IMR-90 (cell line): Measurements from ENCODE around the gene UBASH3B. TPM values are rescaled to one million over a fixed set of nuclear protein-coding genes. Genes with fewer than 3 reads are reported as not detected.
A peak's percentile ranks its signal among the peaks of the same experiment; 100 is the strongest.

ENCODE experiments used
- ATAC-seq: fragments of 200-7000 bp; cut with Tn5 transposase; 2 replicates; pipeline ENCODE4 v1.9.1; 2020; ENCODE audit warnings: low read depth, mild to moderate bottlenecking, moderate library complexity
- BruUV-seq: library from RNA; stranded (reverse); fragments of 400-500 nt; replicated peaks from 2 replicates; lab custom pipeline; 2021; lab: Mats Ljungman, UMichigan
- CTCF ChIA-PET: fragments of 300-600 bp; formaldehyde crosslinking; extraction: SDS; loops from one replicate; lab custom pipeline; 2021; ENCODE audit warnings: antibody characterized with exemption; lab: Yijun Ruan, JAX
- POLR2A ChIA-PET: fragments of 300-600 bp; sonication (Branson Sonifier 250); formaldehyde crosslinking; loops from one replicate; lab custom pipeline; 2022; ENCODE audit warnings: antibody characterized with exemption; ENCODE audit not compliant: unreplicated experiment; lab: Charles Lee
- DNase-seq: peaks from one replicate; pipeline ENCODE4 v3.0.0; 2013
- H2AFZ ChIP-seq: replicated peaks from 2 replicates; pipeline ENCODE3; 2013; ENCODE audit warnings: low read length, mild to moderate bottlenecking; ENCODE audit not compliant: poor library complexity
- H2AK5ac ChIP-seq: 2 replicates; pipeline ENCODE4 v1.6.1; 2013; ENCODE audit warnings: low read depth, low read length, inconsistent platforms
- H2AK9ac ChIP-seq: replicated peaks from 2 replicates; pipeline ENCODE3; 2013; ENCODE audit warnings: mild to moderate bottlenecking, low read depth, low read length, moderate library complexity; ENCODE audit not compliant: poor library complexity
- H2BK120ac ChIP-seq: 2 replicates; pipeline ENCODE4 v1.6.1; 2013; ENCODE audit warnings: low read depth, low read length, inconsistent platforms
- H2BK15ac ChIP-seq: 3 replicates; pipeline ENCODE4 v1.6.1; 2013; ENCODE audit warnings: low read depth, low read length, inconsistent platforms
- H2BK20ac ChIP-seq: 2 replicates; pipeline ENCODE4 v1.6.1; 2013; ENCODE audit warnings: low read depth, mild to moderate bottlenecking, inconsistent platforms, low read length, moderate library complexity
- H2BK5ac ChIP-seq: 2 replicates; pipeline ENCODE4 v1.6.1; 2013; ENCODE audit warnings: mild to moderate bottlenecking, low read depth, low read length, inconsistent platforms; ENCODE audit not compliant: poor library complexity, severe bottlenecking
- H3K14ac ChIP-seq: replicated peaks from 2 replicates; pipeline ENCODE4 v1.6.1; 2013; ENCODE audit warnings: low read depth, low read length, inconsistent platforms
- H3K18ac ChIP-seq: 2 replicates; pipeline ENCODE4 v1.6.1; 2013; ENCODE audit warnings: low read depth, low read length, control low read depth
- H3K23ac ChIP-seq: 2 replicates; pipeline ENCODE4 v1.6.1; 2013; ENCODE audit warnings: low read depth, low read length, inconsistent platforms
- H3K27ac ChIP-seq: 2 replicates; pipeline ENCODE4 v1.5.1; 2013; ENCODE audit warnings: mild to moderate bottlenecking, control low read depth, low read length; ENCODE audit not compliant: insufficient read depth
- H3K27me3 ChIP-seq: 2 replicates; pipeline ENCODE4 v1.6.1; 2013; ENCODE audit warnings: low read length; ENCODE audit not compliant: control insufficient read depth, insufficient read depth
- H3K36me3 ChIP-seq: 2 replicates; pipeline ENCODE4 v1.6.1; 2013; ENCODE audit warnings: low read length, mixed read lengths; ENCODE audit not compliant: control insufficient read depth, insufficient read depth
- H3K4ac ChIP-seq: 2 replicates; pipeline ENCODE4 v1.6.1; 2013; ENCODE audit warnings: low read depth, low read length, inconsistent platforms
- H3K4me1 ChIP-seq: 2 replicates; pipeline ENCODE4 v1.6.1; 2013; ENCODE audit warnings: low read length, mixed read lengths; ENCODE audit not compliant: control insufficient read depth, insufficient read depth
- H3K4me2 ChIP-seq: 2 replicates; pipeline ENCODE4 v1.6.1; 2013; ENCODE audit warnings: low read depth, mild to moderate bottlenecking, control low read depth, low read length, moderate library complexity
- H3K4me3 ChIP-seq: 2 replicates; pipeline ENCODE4 v1.5.1; 2013; ENCODE audit warnings: low read depth, mild to moderate bottlenecking, control low read depth, low read length, moderate library complexity; ENCODE audit not compliant: insufficient read depth
- H3K56ac ChIP-seq: 2 replicates; pipeline ENCODE4 v1.6.1; 2013; ENCODE audit warnings: low read length, inconsistent platforms; ENCODE audit not compliant: insufficient read depth; ENCODE audit errors: extremely low read depth
- H3K79me1 ChIP-seq, 2 experiments: 2 replicates each; pipeline ENCODE4 v1.6.1; 2013; ENCODE audit warnings: low read length in 2 of 2, inconsistent platforms in 1 of 2, low read depth in 1 of 2
- H3K9ac ChIP-seq: 2 replicates; pipeline ENCODE4 v1.6.1; 2013; ENCODE audit warnings: low read depth, low read length, control low read depth
- H3K9me1 ChIP-seq: 2 replicates; pipeline ENCODE4 v1.6.1; 2013; ENCODE audit warnings: low read length, inconsistent platforms; ENCODE audit not compliant: insufficient read depth
- H3K9me3 ChIP-seq: 2 replicates; pipeline ENCODE4 v1.6.1; 2013; ENCODE audit warnings: low read length; ENCODE audit not compliant: control insufficient read depth, insufficient read depth
- H4K20me1 ChIP-seq: 2 replicates; pipeline ENCODE4 v1.6.1; 2013; ENCODE audit warnings: low read length, inconsistent platforms; ENCODE audit not compliant: insufficient read depth
- H4K5ac ChIP-seq: 2 replicates; pipeline ENCODE4 v1.6.1; 2013; ENCODE audit warnings: mild to moderate bottlenecking, low read depth, low read length, control low read depth
- H4K8ac ChIP-seq, 2 experiments: 2 replicates each; pipeline ENCODE4 v1.6.1; 2013; ENCODE audit warnings: low read depth in 2 of 2, low read length in 2 of 2, control low read depth in 1 of 2, inconsistent platforms in 1 of 2
- H4K91ac ChIP-seq: 2 replicates; pipeline ENCODE4 v1.6.1; 2013; ENCODE audit warnings: low read depth, low read length, inconsistent platforms; ENCODE audit not compliant: insufficient read depth
- MAFK ChIP-seq: IDR thresholded peaks from 2 replicates; pipeline ENCODE4 v1.6.1; 2012; ENCODE audit warnings: low read depth, low read length, improper control_type of control experiment
- RFX5 ChIP-seq: IDR thresholded peaks from 2 replicates; pipeline ENCODE4 v1.8.0; 2012; ENCODE audit warnings: low read depth, mild to moderate bottlenecking, low read length, moderate library complexity
- WGBS, 2 experiments: methylation state at CpG; one replicate each; pipeline versions ENCODE4 v1.1.5 to v1.1.7; 2013; ENCODE audit warnings: missing lambda C conversion rate in 2 of 2; ENCODE audit not compliant: insufficient read length in 1 of 2; ENCODE audit errors: extremely low coverage in 2 of 2; 5-methylcytosine and 5-hydroxymethylcytosine counted together
- dilution Hi-C: fragments of 300-500 bp; cut with HindIII; formaldehyde crosslinking; loops from one replicate; pipeline ENCODE4 v1.14.3; 2018; ENCODE audit warnings: low sequenced_read_pairs; ENCODE audit not compliant: unreplicated experiment
- in situ Hi-C: fragments of 300-500 bp; cut with MboI; formaldehyde crosslinking; loops from 3 replicates; pipeline ENCODE4 v1.14.3; 2019; ENCODE audit warnings: low sequenced_read_pairs, inconsistent platforms, mixed read lengths
- intact Hi-C: fragments of 100-400 bp; cut with micrococcal nuclease; formaldehyde crosslinking; loops from 2 replicates; pipeline ENCODE4 v1.10.0; 2022
- polyA plus RNA-seq, 3 experiments: library from polyadenylated mRNA; depleted of rRNA; stranded (reverse); fragments of >200 nt; gene quantifications; 2 replicates each; pipeline ENCODE4 v1.2.3, GENCODE V29; 2012; ENCODE audit warnings: low replicate concordance in 1 of 3
- total RNA-seq: library from RNA; depleted of rRNA; stranded (reverse); fragments of >200 nt; gene quantifications from 2 replicates; pipeline ENCODE4 v1.2.3, GENCODE V29; 2012

UBASH3B gene
- total and polyA plus RNA-seq, 2 of the 4 experiments (the other 2 are of a cell fraction), result 27.2 to 48.0 TPM

- Histone ChIP-seq H3K4me1 (peaks cover 8% of the 10 kb centered on the region), H2AFZ (no peak overlapping the region), H3K9me1 (peaks cover 18% of the 10 kb centered on the region), H4K20me1 (peaks cover 29% of the 10 kb centered on the region), H3K14ac (peak overlapping the region; percentile 5; the same call in 1 of the 2 replicates), H3K4ac (peak overlapping the region; percentile 26; the same call in 1 of the 2 replicates), H2AK9ac (no peak overlapping the region), H3K56ac (no peak overlapping the region), H3K18ac (no peak overlapping the region), H3K79me1 (peaks cover 50 to 69% of the 10 kb centered on the region in 2 experiments), H3K27me3 (no peaks in the 10 kb centered on the region), H2BK20ac (no peak overlapping the region), H3K9me3 (no peaks in the 10 kb centered on the region), H2BK120ac (no peak overlapping the region), H3K4me2 (no peak overlapping the region), H2BK5ac (no peak overlapping the region), H2BK15ac (no peak overlapping the region), H4K91ac (no peak overlapping the region), H3K4me3 (no peak overlapping the region), H4K5ac (no peak overlapping the region), H3K27ac (no peak overlapping the region), H3K23ac (peak overlapping the region; percentile 45; the same call in 1 of the 2 replicates), H3K36me3 (no peaks in the 10 kb centered on the region), H3K9ac (no peak overlapping the region), H4K8ac (no peak overlapping the region), H2AK5ac (peak overlapping the region; percentile 84; the same call in 1 of the 2 replicates)
- intact Hi-C loops, result no loop called here
- BruUV-seq, result no TSS peak
- no peak for DNase-seq
- POLR2A ChIA-PET, result no interaction called here
- dilution Hi-C loops, result no loop called here
- WGBS, 2 experiments, result 86% methylated on average over 7 of the region's 7 CpGs; no CpG with 5 or more reads in 1 of the 2 experiments
- in situ Hi-C loops, result loop anchor here (25.0 kb wide), 1 partner anchor 506 kb away; the partner anchor contains the start of gene CLMP
- CTCF ChIA-PET, result no interaction called here
- ATAC-seq, result peak; percentile 39
- no peak for TF ChIP-seq MAFK
- peak; percentile 63; the same call in 1 of the 2 replicates for TF ChIP-seq RFX5
These were observed 26.2 kb downstream of the UBASH3B start for GRCh38 chr11:122681735-122682134.
